Measurements from ENCODE around the gene JMJD7.

The JMJD7 gene

GRCh38 chr15:41836713-41837454 is 9.0 kb downstream of the JMJD7 start:
- TF ChIP-seq CTCF (IDR thresholded peaks at IDR 0.05; ENCODE audit: low read depth, low read length), result no peak
- no peak for DNase-seq (ENCODE audit: extremely low read depth, low read depth)

- DNase-seq (ENCODE audit: extremely low read depth, low read depth), result no peak
- no peak for TF ChIP-seq CTCF (IDR thresholded peaks at IDR 0.05; ENCODE audit: low read depth, low read length)
These were observed 10.6 kb downstream of the JMJD7 start, which contains the start of gene PLA2G4B for GRCh38 chr15:41838400-41838897. TSS of gene PLA2G4B (plus strand) at chr15:41838847. CDS start at chr15:41838914, 67 bp downstream.

- no peak for DNase-seq (ENCODE audit: extremely low read depth, low read depth)
- no peak for TF ChIP-seq CTCF (IDR thresholded peaks at IDR 0.05; ENCODE audit: low read depth, low read length)
These were observed 12.0 kb downstream of the JMJD7 start for GRCh38 chr15:41839781-41840491.

- no peak for TF ChIP-seq CTCF (IDR thresholded peaks at IDR 0.05; ENCODE audit: low read depth, low read length)
- DNase-seq (ENCODE audit: extremely low read depth, low read depth), result no peak
These were observed 12.8 kb downstream of the JMJD7 start for GRCh38 chr15:41840673-41841072.

GRCh38 chr15:41841131-41841530 is 13.2 kb downstream of the JMJD7 start:
- no peak for TF ChIP-seq CTCF (IDR thresholded peaks at IDR 0.05; ENCODE audit: low read depth, low read length)

GRCh38 chr15:41842229-41842628 is 14.3 kb downstream of the JMJD7 start:
- no peak for DNase-seq (ENCODE audit: extremely low read depth, low read depth)
- no peak for TF ChIP-seq CTCF (IDR thresholded peaks at IDR 0.05; ENCODE audit: low read depth, low read length)

More at GRCh38 chr15:41841131-41841530, 13.2 kb downstream of the JMJD7 start:
- no peak for DNase-seq (ENCODE audit: extremely low read depth, low read depth)

GRCh38 chr15:41843571-41843970 is 15.7 kb downstream of the JMJD7 start:
- no peak for DNase-seq (ENCODE audit: extremely low read depth, low read depth)
- no peak for TF ChIP-seq CTCF (IDR thresholded peaks at IDR 0.05; ENCODE audit: low read depth, low read length)

Data from AG09319 (cell line).